K562 (cell line): Measurements from ENCODE around the gene HS3ST3B1.

Experiments used
- CSDE1 ChIP-seq, 2 experiments: fragments of 450-650 bp; IDR thresholded peaks; 2 replicates each; pipeline ENCODE4 v1.6.1; 2016; ENCODE audit warnings: mild to moderate bottlenecking in 1 of 2
- FOXA1 ChIP-seq: fragments of 450-650 bp; IDR thresholded peaks from 2 replicates; pipeline ENCODE4 v1.6.1; 2016; ENCODE audit warnings: mild to moderate bottlenecking, borderline replicate concordance
- FOXK2 ChIP-seq, 2 experiments: fragments of 450-650 bp; IDR thresholded peaks in 1 of 2; conservative IDR thresholded peaks in 1 of 2; 2 replicates each; pipeline ENCODE4 v1.6.1; 2016; ENCODE audit warnings: low read depth in 2 of 2, mild to moderate bottlenecking in 1 of 2
- GABPB1 ChIP-seq: sonication (generic); formaldehyde crosslinking; IDR thresholded peaks from 2 replicates; pipeline ENCODE4 v1.8.0; 2022; ENCODE audit warnings: mild to moderate bottlenecking, missing genetic modification reagents
- PHF8 ChIP-seq: fragments of 200-600 bp; sonication (generic); IDR thresholded peaks from 2 replicates; pipeline ENCODE4 v1.6.1; 2012; ENCODE audit warnings: mixed run types, mild to moderate bottlenecking, inconsistent platforms, low read length, moderate library complexity, borderline replicate concordance
- POLR2AphosphoS5 ChIP-seq: IDR thresholded peaks from 2 replicates; pipeline ENCODE4 v1.6.1; 2011; ENCODE audit warnings: mild to moderate bottlenecking, low read depth, low read length, moderate library complexity; ENCODE audit not compliant: control insufficient read depth, insufficient read depth
- RB1 ChIP-seq: fragments of 450-650 bp; IDR thresholded peaks from 2 replicates; pipeline ENCODE4 v1.6.1; 2017; ENCODE audit warnings: low read depth, mild to moderate bottlenecking
- SIN3A ChIP-seq, 2 experiments: fragments of 150-350 bp in 1 of 2; IDR thresholded peaks; 2 replicates each; pipeline ENCODE4 v1.6.1; 2011 to 2016; ENCODE audit warnings: borderline replicate concordance in 2 of 2, low read depth in 2 of 2, low read length in 2 of 2, mild to moderate bottlenecking in 2 of 2, moderate library complexity in 2 of 2; ENCODE audit not compliant: control insufficient read depth in 1 of 2
- ZNF124 ChIP-seq: sonication (generic); formaldehyde crosslinking; IDR thresholded peaks from 2 replicates; pipeline ENCODE4 v1.8.1; 2022; ENCODE audit warnings: missing genetic modification reagents
- TF ChIP-seq, protein P1 (sequence below), 3 experiments: IDR thresholded peaks in 2 of 3; conservative IDR thresholded peaks in 1 of 3; 2 replicates each; pipeline ENCODE4 v1.5.1; 2011 to 2012; ENCODE audit warnings: low read length in 3 of 3, mild to moderate bottlenecking in 3 of 3, control low read depth in 2 of 3, improper control_type of control experiment in 1 of 3, inconsistent platforms in 1 of 3, low read depth in 1 of 3, mixed read lengths in 1 of 3, moderate library complexity in 1 of 3; ENCODE audit not compliant: insufficient read depth in 2 of 3
- TF ChIP-seq, protein P2 (sequence below): sonication (generic); formaldehyde crosslinking; IDR thresholded peaks from 2 replicates; pipeline ENCODE4 v1.8.1; 2022; ENCODE audit warnings: missing genetic modification reagents

GRCh38 chr17:14398766-14399165, 97.9 kb downstream of the HS3ST3B1 start:
- TF ChIP-seq CSDE1 (IDR thresholded peaks at IDR 0.05) (no peak), RB1 (no peak), ZNF124 (CRISPR knock-in tag) (no peak), FOXK2 (conservative IDR thresholded peaks at IDR 0.05 in 1 of 2, IDR thresholded peaks at IDR 0.05 in 1 of 2; ENCODE audit: low read depth in 2 of 2) (no peak), PHF8 (no peak), GABPB1 (CRISPR knock-in tag) (no peak), SIN3A (IDR thresholded peaks at IDR 0.05; ENCODE audit: borderline replicate concordance in 2 of 2, control insufficient read depth in 1 of 2, low read depth in 2 of 2, low read length in 2 of 2) (no peak), FOXA1 (no peak), POLR2AphosphoS5 (no peak)
- TF ChIP-seq, protein P1, sequence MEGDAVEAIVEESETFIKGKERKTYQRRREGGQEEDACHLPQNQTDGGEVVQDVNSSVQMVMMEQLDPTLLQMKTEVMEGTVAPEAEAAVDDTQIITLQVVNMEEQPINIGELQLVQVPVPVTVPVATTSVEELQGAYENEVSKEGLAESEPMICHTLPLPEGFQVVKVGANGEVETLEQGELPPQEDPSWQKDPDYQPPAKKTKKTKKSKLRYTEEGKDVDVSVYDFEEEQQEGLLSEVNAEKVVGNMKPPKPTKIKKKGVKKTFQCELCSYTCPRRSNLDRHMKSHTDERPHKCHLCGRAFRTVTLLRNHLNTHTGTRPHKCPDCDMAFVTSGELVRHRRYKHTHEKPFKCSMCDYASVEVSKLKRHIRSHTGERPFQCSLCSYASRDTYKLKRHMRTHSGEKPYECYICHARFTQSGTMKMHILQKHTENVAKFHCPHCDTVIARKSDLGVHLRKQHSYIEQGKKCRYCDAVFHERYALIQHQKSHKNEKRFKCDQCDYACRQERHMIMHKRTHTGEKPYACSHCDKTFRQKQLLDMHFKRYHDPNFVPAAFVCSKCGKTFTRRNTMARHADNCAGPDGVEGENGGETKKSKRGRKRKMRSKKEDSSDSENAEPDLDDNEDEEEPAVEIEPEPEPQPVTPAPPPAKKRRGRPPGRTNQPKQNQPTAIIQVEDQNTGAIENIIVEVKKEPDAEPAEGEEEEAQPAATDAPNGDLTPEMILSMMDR (IDR thresholded peaks at IDR 0.05 in 2 of 3, conservative IDR thresholded peaks at IDR 0.05 in 1 of 3; ENCODE audit: insufficient read depth in 2 of 3, low read depth in 1 of 3, low read length in 3 of 3) = no peak
- TF ChIP-seq, protein P2, sequence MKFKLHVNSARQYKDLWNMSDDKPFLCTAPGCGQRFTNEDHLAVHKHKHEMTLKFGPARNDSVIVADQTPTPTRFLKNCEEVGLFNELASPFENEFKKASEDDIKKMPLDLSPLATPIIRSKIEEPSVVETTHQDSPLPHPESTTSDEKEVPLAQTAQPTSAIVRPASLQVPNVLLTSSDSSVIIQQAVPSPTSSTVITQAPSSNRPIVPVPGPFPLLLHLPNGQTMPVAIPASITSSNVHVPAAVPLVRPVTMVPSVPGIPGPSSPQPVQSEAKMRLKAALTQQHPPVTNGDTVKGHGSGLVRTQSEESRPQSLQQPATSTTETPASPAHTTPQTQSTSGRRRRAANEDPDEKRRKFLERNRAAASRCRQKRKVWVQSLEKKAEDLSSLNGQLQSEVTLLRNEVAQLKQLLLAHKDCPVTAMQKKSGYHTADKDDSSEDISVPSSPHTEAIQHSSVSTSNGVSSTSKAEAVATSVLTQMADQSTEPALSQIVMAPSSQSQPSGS (CRISPR knock-in tag) = no peak
